CD1c-positive myeloid dendritic cell (primary cell): ENCODE data around the gene CDYL.
"Not testable (repeated sequence)": the region's sequence is repeated elsewhere in the genome, so short reads cannot be mapped to it uniquely, and the experiment has no call there.

Experiments used
- DNase-seq: peaks from one replicate; pipeline ENCODE4 v3.0.0-alpha.2; 2016; ENCODE audit errors: extremely low spot score

Gene CDYL

DNA sequence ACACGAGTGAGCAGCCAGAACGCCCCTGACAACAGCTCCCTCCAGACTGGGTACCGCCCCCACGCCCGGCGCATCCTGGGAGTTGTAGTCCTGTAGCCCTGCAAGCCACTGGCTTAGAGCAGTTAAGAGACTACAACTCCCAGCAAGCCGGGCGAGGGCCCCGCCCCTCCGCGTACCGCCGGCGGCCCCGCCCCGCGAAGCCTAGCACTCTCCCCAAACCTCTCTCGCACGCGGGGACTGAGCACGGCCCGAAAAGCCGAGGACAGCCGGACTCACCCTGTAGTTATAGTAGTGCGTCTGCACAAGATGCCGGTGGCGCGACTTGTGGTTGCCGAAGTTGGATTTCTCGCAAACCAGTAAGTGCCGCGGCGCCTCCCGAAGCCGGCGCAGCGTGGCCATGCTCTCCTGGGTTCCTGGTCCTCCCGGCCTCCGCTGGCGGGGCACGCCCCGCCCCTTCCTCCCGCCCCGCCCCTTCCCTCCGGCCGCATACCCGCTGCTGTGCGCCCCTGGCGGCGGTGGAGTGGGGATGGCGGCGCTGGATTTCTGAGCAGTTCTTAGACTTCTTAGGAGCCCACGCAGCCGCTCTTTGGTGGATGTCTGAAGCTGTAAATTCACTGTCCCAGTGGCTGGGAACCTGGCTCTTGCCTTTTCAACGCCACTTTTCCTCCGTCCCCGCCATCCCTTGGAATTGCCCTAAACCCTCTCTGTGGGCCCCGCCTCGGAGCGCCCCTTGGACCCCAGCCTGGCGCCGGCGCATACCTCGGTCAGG is 227.6 kb downstream of the CDYL start, which contains the start of gene RPP40:
Gene RPP40 (minus strand): TSS at position 434 of the 769 bp plus-strand sequence. CDS start 35 bp downstream, at position 399.
- peak; percentile 98 for DNase-seq

- no peak for DNase-seq
Measured at GRCh38 chr6:5004373-5005037, 228.3 kb downstream of the CDYL start.

DNA sequence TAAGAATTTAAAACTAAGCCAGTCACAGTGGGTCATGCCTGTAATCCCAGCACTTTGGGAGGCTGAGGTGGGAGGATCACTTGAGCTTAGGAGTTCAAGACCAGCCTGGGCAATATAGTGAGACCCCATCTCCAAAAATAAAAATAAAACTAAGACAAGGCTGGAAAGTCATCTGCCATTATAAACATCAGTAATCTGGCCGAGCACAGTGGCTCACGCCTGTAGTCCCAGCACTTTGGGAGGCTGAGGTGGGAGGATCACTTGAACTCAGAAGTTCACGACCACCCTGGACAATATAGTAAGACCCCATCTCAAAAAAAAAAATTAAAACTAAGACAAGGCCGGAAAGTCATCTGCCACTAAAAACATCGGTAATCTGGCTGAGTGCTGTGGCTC is 228.8 kb downstream of the CDYL start:
- DNase-seq, result not testable (repeated sequence)
